Measurements from ENCODE around the gene RBM7. TPM values are rescaled to one million over a fixed set of nuclear protein-coding genes. Genes with fewer than 3 reads are reported as not detected.
A peak's percentile ranks its signal among the peaks of the same experiment; 100 is the strongest.

The RBM7 gene
- total RNA-seq, 2 experiments from 2014 or later, result 36.9 to 41.7 TPM

DNA sequence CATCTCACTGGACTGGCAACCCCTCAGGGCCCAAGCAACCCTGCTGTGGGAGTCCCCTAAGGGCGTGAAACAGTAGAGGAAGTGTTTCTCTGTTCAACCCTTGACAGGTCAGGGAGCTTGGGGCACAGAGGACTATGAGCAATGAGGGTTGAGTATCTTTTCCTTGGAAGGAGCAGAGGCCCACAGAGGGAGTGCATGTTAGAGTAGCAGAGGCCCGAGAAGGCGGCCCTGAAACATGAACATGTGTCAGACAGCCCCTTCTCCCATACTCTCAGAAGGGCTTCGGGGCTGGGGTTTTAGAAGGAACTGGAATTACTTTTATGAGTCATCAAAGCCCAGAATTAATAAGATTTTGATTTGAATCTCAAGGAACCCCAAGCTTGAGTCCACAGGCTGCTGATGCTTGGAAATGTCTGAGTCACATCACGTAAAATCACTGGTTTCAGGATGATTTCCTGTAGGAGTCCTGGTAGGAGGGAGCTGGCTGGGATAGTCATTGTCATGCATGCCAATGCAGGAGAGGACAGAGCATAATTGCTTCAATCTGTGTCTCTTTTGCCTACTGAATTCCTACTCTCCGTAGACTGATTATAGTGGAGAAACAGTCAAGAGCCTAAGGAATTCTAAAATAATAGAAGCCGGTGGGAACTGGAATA, 22.7 kb upstream of the RBM7 start:
- Mint-ChIP-seq H3K27ac (no peak overlapping the region), H3K4me1 (ENCODE audit: low read depth) (peaks cover 14% of the 10 kb centered on the region), H3K4me3 (no peak overlapping the region), H3K9me3 (no peaks in the 10 kb centered on the region), H3K36me3 (ENCODE audit: low read depth) (no peaks in the 10 kb centered on the region), H3K27me3 (ENCODE audit: low read depth) (no peaks in the 10 kb centered on the region)
- DNase-seq, result no peak
- CTCF ChIA-PET, result no interaction called here
- intact Hi-C loops (cut with micrococcal nuclease), result no loop called here

DNA sequence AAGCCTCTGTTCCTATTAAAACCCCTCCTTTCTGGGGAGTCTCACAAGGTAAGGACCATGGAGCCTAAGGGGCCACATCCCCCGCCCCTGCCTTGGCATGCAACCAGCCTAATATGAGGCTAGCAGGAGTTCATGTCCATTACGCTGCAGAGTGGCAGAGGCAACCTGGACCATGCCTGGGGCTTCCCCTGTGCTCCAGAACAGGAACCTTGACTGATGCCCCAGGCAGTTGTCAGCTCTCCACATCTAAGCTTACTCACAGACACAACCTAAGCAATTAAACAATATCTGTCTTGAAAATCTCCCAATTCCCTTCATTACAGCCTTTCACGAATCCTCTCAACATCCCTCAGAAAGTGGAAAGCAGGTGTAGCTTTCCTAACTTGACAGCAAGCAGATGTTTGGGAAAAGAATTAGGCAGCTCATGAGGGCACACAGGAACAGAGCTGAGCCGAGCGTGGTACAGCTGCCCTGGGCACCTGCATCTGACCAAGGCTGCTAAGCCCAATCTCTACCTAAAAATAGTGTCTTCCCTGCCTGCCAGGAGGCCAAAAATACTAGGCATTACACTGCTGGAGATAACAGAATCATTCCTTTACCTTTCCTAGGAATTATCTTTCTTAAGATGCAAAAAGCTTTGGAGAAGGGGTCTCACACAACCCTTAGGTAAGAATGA, 20.9 kb upstream of the RBM7 start:
- H3K9me3 Mint-ChIP-seq, result no peaks in the 10 kb centered on the region
- peaks cover 14% of the 10 kb centered on the region for H3K4me1 Mint-ChIP-seq (ENCODE audit: low read depth)
- H3K27me3 Mint-ChIP-seq (ENCODE audit: low read depth), result peaks cover 2% of the 10 kb centered on the region
- CTCF ChIA-PET, result no interaction called here
- intact Hi-C loops (cut with micrococcal nuclease), result no loop called here
- DNase-seq, result no peak
- H3K27ac Mint-ChIP-seq, result no peak overlapping the region
- H3K4me3 Mint-ChIP-seq, result no peak overlapping the region
- H3K36me3 Mint-ChIP-seq (ENCODE audit: low read depth), result no peaks in the 10 kb centered on the region

- H3K4me3 Mint-ChIP-seq, result no peak overlapping the region
- H3K36me3 Mint-ChIP-seq (ENCODE audit: low read depth), result no peaks in the 10 kb centered on the region
- H3K27me3 Mint-ChIP-seq (ENCODE audit: low read depth), result peaks cover 2% of the 10 kb centered on the region
- no peak for DNase-seq
- intact Hi-C loops (cut with micrococcal nuclease), result no loop called here
- no peaks in the 10 kb centered on the region for H3K9me3 Mint-ChIP-seq
- CTCF ChIA-PET, result interaction anchor here (0.7 kb wide), 1 partner anchor 19 kb away, joined by 3 read pairs; no protein-coding TSS in a partner anchor
- H3K27ac Mint-ChIP-seq, result no peak overlapping the region
- peaks cover 14% of the 10 kb centered on the region for H3K4me1 Mint-ChIP-seq (ENCODE audit: low read depth)
Measured at GRCh38 chr11:114382509-114382908, 18.0 kb upstream of the RBM7 start.

- intact Hi-C loops (cut with micrococcal nuclease), result no loop called here
- CTCF ChIA-PET, result no interaction called here
- Mint-ChIP-seq H3K9me3 (no peaks in the 10 kb centered on the region), H3K4me1 (ENCODE audit: low read depth) (peaks cover 13% of the 10 kb centered on the region), H3K4me3 (no peak overlapping the region), H3K27me3 (ENCODE audit: low read depth) (peaks cover 2% of the 10 kb centered on the region), H3K36me3 (ENCODE audit: low read depth) (no peaks in the 10 kb centered on the region), H3K27ac (no peak overlapping the region)
- no peak for DNase-seq
Measured at GRCh38 chr11:114384487-114384886, 16.0 kb upstream of the RBM7 start.

GRCh38 chr11:114386131-114386530, 14.3 kb upstream of the RBM7 start:
- Mint-ChIP-seq H3K27ac (no peak overlapping the region), H3K27me3 (ENCODE audit: low read depth) (peaks cover 2% of the 10 kb centered on the region), H3K36me3 (ENCODE audit: low read depth) (no peaks in the 10 kb centered on the region), H3K4me3 (no peak overlapping the region), H3K4me1 (ENCODE audit: low read depth) (no peaks in the 10 kb centered on the region), H3K9me3 (no peaks in the 10 kb centered on the region)
- DNase-seq, result no peak
- CTCF ChIA-PET, result interaction anchor here (1.0 kb wide), 1 partner anchor 10 kb away, joined by 3 read pairs; no protein-coding TSS in a partner anchor
- intact Hi-C loops (cut with micrococcal nuclease), result no loop called here

DNA sequence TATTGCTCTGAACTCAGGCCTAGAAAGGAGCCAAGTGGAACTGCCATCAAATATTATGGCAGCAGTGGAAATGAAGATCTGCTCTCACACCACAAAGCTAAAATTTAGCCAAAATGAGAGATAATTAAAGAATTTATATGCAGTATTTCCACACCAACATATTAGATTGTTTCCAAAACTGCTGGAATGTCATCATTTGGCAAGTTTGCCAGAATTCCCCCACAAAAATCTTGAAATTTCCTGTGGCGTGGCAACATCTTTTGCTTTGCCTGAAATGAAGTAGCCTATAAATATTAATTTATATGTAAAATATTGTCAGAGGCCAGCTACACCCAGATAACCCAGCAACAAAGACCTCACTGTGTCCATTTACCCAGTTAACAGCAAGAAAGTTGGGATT, 13.9 kb upstream of the RBM7 start:
- no peak for DNase-seq
- H3K36me3 Mint-ChIP-seq (ENCODE audit: low read depth), result no peaks in the 10 kb centered on the region
- H3K4me3 Mint-ChIP-seq, result no peak overlapping the region
- H3K4me1 Mint-ChIP-seq (ENCODE audit: low read depth), result no peaks in the 10 kb centered on the region
- H3K27me3 Mint-ChIP-seq (ENCODE audit: low read depth), result peaks cover 2% of the 10 kb centered on the region
- intact Hi-C loops (cut with micrococcal nuclease), result no loop called here
- CTCF ChIA-PET, result interaction anchor here (1.0 kb wide), 1 partner anchor 9 kb away, joined by 3 read pairs; no protein-coding TSS in a partner anchor
- H3K27ac Mint-ChIP-seq, result no peak overlapping the region
- no peaks in the 10 kb centered on the region for H3K9me3 Mint-ChIP-seq

DNA sequence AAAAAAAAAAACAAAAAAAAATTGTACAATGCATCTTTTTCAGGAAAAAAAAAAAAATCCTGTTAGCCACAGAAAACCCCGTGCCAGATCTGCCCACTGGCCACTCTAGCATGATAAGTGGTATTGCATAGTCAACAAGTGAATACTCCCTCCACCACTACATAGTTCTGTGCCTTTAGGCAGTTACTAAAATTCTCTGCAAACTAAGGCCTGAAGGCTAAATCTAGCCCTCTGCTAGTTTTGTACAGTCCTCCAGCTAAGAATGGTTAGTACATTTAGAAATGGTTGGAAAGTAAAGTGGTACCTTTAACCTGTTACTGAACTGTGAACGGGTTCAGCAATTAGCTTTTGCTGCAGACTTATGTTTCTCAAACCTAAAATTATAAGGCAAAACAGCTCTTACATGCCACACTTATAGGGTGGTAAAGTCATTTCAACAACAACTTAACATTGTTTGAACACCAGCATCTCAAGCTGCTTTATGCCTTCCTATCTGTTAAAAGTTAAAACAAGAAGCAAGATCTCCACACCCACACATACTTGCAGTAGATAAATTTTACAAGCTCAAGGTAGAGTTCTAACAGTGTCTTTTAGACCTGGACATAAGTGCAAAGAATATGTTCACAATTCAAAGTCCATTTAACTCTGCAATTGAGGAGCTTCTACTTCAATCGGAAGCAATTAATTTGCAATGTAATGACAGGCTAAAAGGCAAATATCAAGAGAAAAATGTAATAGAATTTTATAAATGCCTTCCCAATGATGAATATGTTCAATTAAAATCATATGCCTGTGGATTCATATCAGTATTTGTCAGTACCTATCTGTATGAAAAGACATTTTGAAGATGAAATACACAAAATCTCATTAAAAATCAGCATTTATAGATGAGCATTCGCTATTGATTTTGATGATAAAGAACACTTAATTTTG, 7.5 kb upstream of the RBM7 start:
- CTCF ChIA-PET, result interaction anchor here (0.7 kb wide), 1 partner anchor 12 kb away, joined by 5 read pairs; no protein-coding TSS in a partner anchor
- Mint-ChIP-seq H3K27ac (no peak overlapping the region), H3K36me3 (ENCODE audit: low read depth) (peaks cover 2% of the 10 kb centered on the region), H3K9me3 (no peaks in the 10 kb centered on the region), H3K27me3 (ENCODE audit: low read depth) (no peaks in the 10 kb centered on the region), H3K4me1 (ENCODE audit: low read depth) (peaks cover 7% of the 10 kb centered on the region), H3K4me3 (no peak overlapping the region)
- no peak for DNase-seq
- intact Hi-C loops (cut with micrococcal nuclease), result no loop called here

GRCh38 chr11:114395736-114396135, 4.7 kb upstream of the RBM7 start:
- H3K9me3 Mint-ChIP-seq, result no peaks in the 10 kb centered on the region
- H3K4me3 Mint-ChIP-seq, result no peak overlapping the region
- H3K27me3 Mint-ChIP-seq (ENCODE audit: low read depth), result no peaks in the 10 kb centered on the region
- H3K4me1 Mint-ChIP-seq (ENCODE audit: low read depth), result peaks cover 17% of the 10 kb centered on the region
- H3K36me3 Mint-ChIP-seq (ENCODE audit: low read depth), result peaks cover 9% of the 10 kb centered on the region
- intact Hi-C loops (cut with micrococcal nuclease), result no loop called here
- DNase-seq, result no peak
- CTCF ChIA-PET, result interaction anchor here (1.5 to 1.7 kb wide), 2 partner anchors 9 to 55 kb away, joined by 3 to 7 read pairs; no protein-coding TSS in a partner anchor
- H3K27ac Mint-ChIP-seq, result no peak overlapping the region

DNA sequence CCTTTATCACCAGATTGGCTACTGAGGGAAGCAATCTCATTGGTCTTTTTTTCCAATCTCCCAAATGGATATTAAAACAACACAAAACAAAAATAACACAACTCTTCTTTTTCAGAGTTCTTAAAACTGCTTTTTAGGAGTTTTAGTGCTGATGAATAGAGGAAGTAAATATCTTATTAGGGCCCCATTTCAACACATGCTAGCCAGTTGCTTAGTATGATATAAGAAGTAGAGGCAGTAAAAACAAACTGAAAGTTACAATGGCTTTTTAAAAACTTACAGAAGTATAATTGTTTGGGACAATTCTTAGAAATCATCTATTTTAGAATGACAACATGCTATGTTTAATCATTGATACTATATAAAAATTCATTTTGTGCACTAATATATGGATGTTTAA, 3.5 kb upstream of the RBM7 start:
- intact Hi-C loops (cut with micrococcal nuclease), result no loop called here
- DNase-seq, result no peak
- CTCF ChIA-PET, result no interaction called here
- H3K4me1 Mint-ChIP-seq (ENCODE audit: low read depth), result peaks cover 18% of the 10 kb centered on the region
- peaks cover 10% of the 10 kb centered on the region for H3K36me3 Mint-ChIP-seq (ENCODE audit: low read depth)
- no peak overlapping the region for H3K27ac Mint-ChIP-seq
- no peak overlapping the region for H3K4me3 Mint-ChIP-seq
- no peaks in the 10 kb centered on the region for H3K27me3 Mint-ChIP-seq (ENCODE audit: low read depth)
- H3K9me3 Mint-ChIP-seq, result no peaks in the 10 kb centered on the region

- DNase-seq, result no peak
- Mint-ChIP-seq H3K4me1 (ENCODE audit: low read depth) (peaks cover 22% of the 10 kb centered on the region), H3K27me3 (ENCODE audit: low read depth) (no peaks in the 10 kb centered on the region), H3K9me3 (no peaks in the 10 kb centered on the region), H3K4me3 (no peak overlapping the region), H3K27ac (no peak overlapping the region), H3K36me3 (ENCODE audit: low read depth) (peaks cover 12% of the 10 kb centered on the region)
- intact Hi-C loops (cut with micrococcal nuclease), result no loop called here
- CTCF ChIA-PET, result no interaction called here
Measured at GRCh38 chr11:114397349-114397982, 3.0 kb upstream of the RBM7 start.

GRCh38 chr11:114398303-114398920, 2.1 kb upstream of the RBM7 start:
- intact Hi-C loops (cut with micrococcal nuclease), result no loop called here
- H3K27ac Mint-ChIP-seq, result peak overlapping the region; percentile 7
- H3K4me3 Mint-ChIP-seq, result peak overlapping the region; percentile 90
- CTCF ChIA-PET, result interaction anchor here (0.9 kb wide), 1 partner anchor 42 kb away, joined by 3 read pairs; no protein-coding TSS in a partner anchor
- H3K9me3 Mint-ChIP-seq, result no peaks in the 10 kb centered on the region
- H3K4me1 Mint-ChIP-seq (ENCODE audit: low read depth), result peaks cover 30% of the 10 kb centered on the region
- H3K36me3 Mint-ChIP-seq (ENCODE audit: low read depth), result peaks cover 15% of the 10 kb centered on the region
- H3K27me3 Mint-ChIP-seq (ENCODE audit: low read depth), result no peaks in the 10 kb centered on the region
- no peak for DNase-seq
